Measurements from ENCODE around the gene SLC9A7.

DNA sequence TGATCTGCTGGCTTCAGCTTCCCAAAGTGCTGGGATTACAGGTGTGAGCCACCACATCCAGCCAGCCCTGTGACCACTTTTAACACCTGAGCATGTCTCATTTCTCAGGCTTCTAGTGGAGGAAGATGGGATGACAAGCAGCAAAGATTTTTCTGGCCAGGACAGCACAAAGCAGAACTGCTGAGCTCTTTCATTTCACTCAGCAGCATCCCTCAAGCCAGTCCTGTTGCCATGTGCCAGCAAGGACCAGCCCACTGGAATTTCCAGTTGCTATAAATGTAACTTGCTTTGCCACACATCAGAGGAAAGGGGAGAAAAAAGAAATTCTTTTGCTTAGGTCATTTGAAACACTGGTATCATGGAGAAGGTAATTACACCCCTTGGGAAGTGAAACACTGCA is 75.9 kb downstream of the SLC9A7 start:
- TF ChIP-seq POLR2AphosphoS5 (IDR thresholded peaks at IDR 0.05; ENCODE audit: low read depth, low read length) = no peak
- no peak for TF ChIP-seq POLR2A (IDR thresholded peaks at IDR 0.05; ENCODE audit: low read depth, low read length)
